A673 (cell line): ENCODE data around the gene ADK. TPM values are rescaled to one million over a fixed set of nuclear protein-coding genes. Genes with fewer than 3 reads are reported as not detected.

ENCODE experiments used
- BruUV-seq: library from RNA; stranded (reverse); fragments of 400-500 nt; replicated peaks from 2 replicates; lab custom pipeline; 2021; lab: Mats Ljungman, UMichigan
- CTCF ChIA-PET: fragments of 300-600 bp; sonication (Branson Sonifier 250); formaldehyde crosslinking; loops from one replicate; lab custom pipeline; 2022; ENCODE audit warnings: antibody characterized with exemption; lab: Charles Lee
- POLR2A ChIA-PET: fragments of 300-600 bp; sonication (Branson Sonifier 250); formaldehyde crosslinking; loops from one replicate; lab custom pipeline; 2022; ENCODE audit warnings: antibody characterized with exemption; ENCODE audit not compliant: low non-redundant PET; lab: Charles Lee
- DNase-seq: peaks from one replicate; pipeline ENCODE4 v3.0.0-alpha.2; 2015; ENCODE audit warnings: low spot score
- H3K27ac ChIP-seq: fragments of 200-600 bp; sonication (generic); 2 replicates; pipeline ENCODE4 v1.5.1; 2016; ENCODE audit warnings: mixed run types, low read depth, mild to moderate bottlenecking, mixed read lengths, antibody characterized with exemption, low read length; ENCODE audit not compliant: poor library complexity, severe bottlenecking
- H3K27me3 ChIP-seq: fragments of 200-600 bp; sonication (generic); replicated peaks from 2 replicates; pipeline ENCODE4 v1.6.1; 2017; ENCODE audit warnings: mixed run types, low read depth, mild to moderate bottlenecking, mixed read lengths, antibody characterized with exemption, low read length; ENCODE audit not compliant: insufficient read depth, poor library complexity
- H3K36me3 ChIP-seq: fragments of 200-600 bp; sonication (generic); 2 replicates; pipeline ENCODE4 v1.6.1; 2016; ENCODE audit warnings: mixed run types, mild to moderate bottlenecking, mixed read lengths, antibody characterized with exemption, low read length; ENCODE audit not compliant: insufficient read depth, poor library complexity, severe bottlenecking
- H3K4me1 ChIP-seq: fragments of 200-600 bp; sonication (generic); 2 replicates; pipeline ENCODE4 v1.6.1; 2017; ENCODE audit warnings: mixed run types, mild to moderate bottlenecking, mixed read lengths, antibody characterized with exemption, low read length; ENCODE audit not compliant: insufficient read depth, poor library complexity, severe bottlenecking
- H3K4me3 ChIP-seq: fragments of 200-600 bp; sonication (generic); 2 replicates; pipeline ENCODE4 v1.5.1; 2016; ENCODE audit warnings: low read depth, mixed run types, mild to moderate bottlenecking, mixed read lengths, low read length; ENCODE audit not compliant: poor library complexity, severe bottlenecking
- H3K9me3 ChIP-seq: fragments of 200-600 bp; sonication (generic); 2 replicates; pipeline ENCODE4 v1.6.1; 2016; ENCODE audit warnings: mixed run types, low read depth, mild to moderate bottlenecking, mixed read lengths, antibody characterized with exemption, low read length; ENCODE audit not compliant: poor library complexity, severe bottlenecking
- CTCF ChIP-seq: fragments of 300-800, 200-600 bp; sonication (generic); conservative IDR thresholded peaks from 2 replicates; pipeline ENCODE4 v1.5.1; 2017; ENCODE audit warnings: low read depth, mild to moderate bottlenecking, antibody characterized with exemption, low read length, moderate library complexity, mixed read lengths
- EZH2 ChIP-seq: fragments of 200-600 bp; sonication (generic); IDR thresholded peaks from 2 replicates; pipeline ENCODE4 v1.6.1; 2017; ENCODE audit warnings: borderline replicate concordance, low read depth, mild to moderate bottlenecking, mixed read lengths, antibody characterized with exemption, low read length; ENCODE audit not compliant: poor library complexity, severe bottlenecking
- intact Hi-C: fragments of 100-400 bp; cut with micrococcal nuclease; formaldehyde crosslinking; loops from one replicate; pipeline ENCODE4 v1.10.0; 2022; ENCODE audit not compliant: unreplicated experiment
- total RNA-seq: library from RNA; stranded (reverse); gene quantifications from 2 replicates; pipeline ENCODE4 v1.2.3, GENCODE V29; 2021

Gene ADK
- total RNA-seq, 1 experiment from 2014 or later = 49.0 TPM

GRCh38 chr10:74207691-74208480 lies 56.9 kb downstream of the ADK start:
- Histone ChIP-seq H3K4me1 (no peaks in the 10 kb centered on the region), H3K27me3 (no peaks in the 10 kb centered on the region), H3K27ac (no peak overlapping the region), H3K9me3 (no peaks in the 10 kb centered on the region), H3K36me3 (no peaks in the 10 kb centered on the region), H3K4me3 (no peak overlapping the region)
- ChIA-PET CTCF (no interaction called here), POLR2A (no interaction called here)
- TF ChIP-seq CTCF (no peak), EZH2 (no peak)
- BruUV-seq = no TSS peak
- intact Hi-C loops = no loop called here
- no peak for DNase-seq

- ChIA-PET CTCF (no interaction called here), POLR2A (no interaction called here)
- BruUV-seq = no TSS peak
These were observed 58.0 kb downstream of the ADK start for GRCh38 chr10:74208997-74209396.

GRCh38 chr10:74213019-74213418 lies 62.0 kb downstream of the ADK start:
- no peak for DNase-seq
- POLR2A ChIA-PET = no interaction called here
- CTCF ChIA-PET = no interaction called here
- intact Hi-C loops = no loop called here
- Histone ChIP-seq H3K36me3 (no peaks in the 10 kb centered on the region), H3K4me1 (peaks cover 13% of the 10 kb centered on the region), H3K27ac (no peak overlapping the region), H3K9me3 (no peaks in the 10 kb centered on the region), H3K4me3 (no peak overlapping the region), H3K27me3 (no peaks in the 10 kb centered on the region)
- TF ChIP-seq CTCF (no peak), EZH2 (no peak)
- no TSS peak for BruUV-seq

More at GRCh38 chr10:74208997-74209396, 58.0 kb downstream of the ADK start:
- no peaks in the 10 kb centered on the region for H3K27me3 ChIP-seq
- no peaks in the 10 kb centered on the region for H3K36me3 ChIP-seq
- H3K27ac ChIP-seq = no peak overlapping the region
- no peak for DNase-seq
- intact Hi-C loops = no loop called here
- H3K4me1 ChIP-seq = peaks cover 5% of the 10 kb centered on the region
- no peak overlapping the region for H3K4me3 ChIP-seq
- no peaks in the 10 kb centered on the region for H3K9me3 ChIP-seq
- TF ChIP-seq CTCF = no peak
- no peak for TF ChIP-seq EZH2
